H1 (cell line): ENCODE results near the gene TBX6. TPM values are rescaled to one million over a fixed set of nuclear protein-coding genes. Genes with fewer than 3 reads are reported as not detected.
"Not testable (repeated sequence)": the region's sequence is repeated elsewhere in the genome, so short reads cannot be mapped to it uniquely, and the experiment has no call there.

ENCODE experiments used
- CTCF ChIA-PET: fragments of 300-600 bp; sonication (Branson Sonifier 250); formaldehyde crosslinking; loops from one replicate; lab custom pipeline; 2021; ENCODE audit not compliant: partially characterized antibody; lab: Charles Lee
- POLR2A ChIA-PET: fragments of 300-600 bp; sonication (Branson Sonifier 250); formaldehyde crosslinking; loops from one replicate; lab custom pipeline; 2021; ENCODE audit warnings: inconsistent platforms; ENCODE audit not compliant: partially characterized antibody; lab: Charles Lee
- DNase-seq, 2 experiments: peaks; one replicate each; pipeline versions ENCODE4 v3.0.0 to v3.0.0-alpha.2; 2010 to 2022; ENCODE audit warnings: low spot score in 2 of 2, low read depth in 1 of 2, mixed read lengths in 1 of 2
- FAIRE-seq: peaks from 2 replicates; lab custom pipeline; 2011; peaks lifted over from hg19 to GRCh38; lab: Jason Lieb, UNC
- H2AFZ ChIP-seq: 2 replicates; pipeline ENCODE4 v1.8.1; 2012; ENCODE audit warnings: low read length, inconsistent platforms
- H2AK5ac ChIP-seq: 2 replicates; pipeline ENCODE4 v1.6.1; 2013; ENCODE audit warnings: low read depth, low read length
- H2BK120ac ChIP-seq: replicated peaks from 2 replicates; pipeline ENCODE3; 2013; ENCODE audit warnings: low read depth, low read length, inconsistent platforms
- H2BK12ac ChIP-seq: 2 replicates; pipeline ENCODE4 v1.6.1; 2013; ENCODE audit warnings: low read depth, low read length
- H2BK15ac ChIP-seq: 2 replicates; pipeline ENCODE4 v1.6.1; 2013; ENCODE audit warnings: low read length
- H2BK20ac ChIP-seq: 2 replicates; pipeline ENCODE4 v1.6.1; 2013; ENCODE audit warnings: low read length
- H2BK5ac ChIP-seq: 2 replicates; pipeline ENCODE4 v1.6.1; 2013; ENCODE audit warnings: low read depth, low read length
- H3K14ac ChIP-seq: 2 replicates; pipeline ENCODE4 v1.6.1; 2013; ENCODE audit warnings: inconsistent platforms; ENCODE audit not compliant: insufficient read length
- H3K18ac ChIP-seq: 2 replicates; pipeline ENCODE4 v1.6.1; 2013; ENCODE audit warnings: low read length; ENCODE audit errors: extremely low read depth
- H3K23ac ChIP-seq: 2 replicates; pipeline ENCODE4 v1.6.1; 2013; ENCODE audit warnings: inconsistent platforms; ENCODE audit not compliant: insufficient read length
- H3K23me2 ChIP-seq: 2 replicates; pipeline ENCODE4 v1.6.1; 2013; ENCODE audit warnings: low read depth, low read length
- H3K27ac ChIP-seq: 2 replicates; pipeline ENCODE4 v1.6.1; 2011; ENCODE audit warnings: low read depth, low read length, inconsistent platforms
- H3K27me3 ChIP-seq, 4 experiments: replicated peaks in 1 of 4; 1 replicate in 1 of 4; 2 replicates in 3 of 4; pipeline versions ENCODE4 v1.6.1 to v1.8.1; 2011 to 2013; ENCODE audit warnings: low read length in 3 of 4, mild to moderate bottlenecking in 3 of 4, inconsistent platforms in 2 of 4, mixed read lengths in 2 of 4, moderate library complexity in 1 of 4; ENCODE audit not compliant: control insufficient read depth in 3 of 4, insufficient read depth in 3 of 4; ENCODE audit errors: extremely low read depth in 1 of 4
- H3K36me3 ChIP-seq, 4 experiments: 2 replicates each; pipeline versions ENCODE4 v1.6.1 to v1.8.1; 2011 to 2013; ENCODE audit warnings: mild to moderate bottlenecking in 4 of 4, low read length in 3 of 4, moderate library complexity in 2 of 4, control low read depth in 1 of 4, inconsistent platforms in 1 of 4; ENCODE audit not compliant: insufficient read depth in 4 of 4, control insufficient read depth in 2 of 4
- H3K4ac ChIP-seq: replicated peaks from 2 replicates; pipeline ENCODE3; 2013; ENCODE audit warnings: low read length, low read depth, mixed read lengths, inconsistent platforms; ENCODE audit not compliant: insufficient read length
- H3K4me1 ChIP-seq, 4 experiments: replicated peaks in 1 of 4; 1 replicate in 1 of 4; 2 replicates in 3 of 4; pipeline versions ENCODE4 v1.6.1 to v1.8.1; 2011 to 2013; ENCODE audit warnings: low read length in 3 of 4, inconsistent platforms in 2 of 4, mixed read lengths in 1 of 4; ENCODE audit not compliant: insufficient read depth in 4 of 4, control insufficient read depth in 3 of 4
- H3K4me2 ChIP-seq, 2 experiments: 2 replicates each; pipeline versions ENCODE4 v1.6.1 to v1.8.1; 2011 to 2013; ENCODE audit warnings: low read depth in 2 of 2, low read length in 2 of 2, control low read depth in 1 of 2, inconsistent platforms in 1 of 2, mild to moderate bottlenecking in 1 of 2; ENCODE audit not compliant: insufficient read depth in 1 of 2
- H3K4me3 ChIP-seq, 4 experiments: fragments of 200-600, 300-600 bp in 1 of 4; sonication (generic), shearing (Covaris generic), sonication (Bioruptor Twin) in 1 of 4; 2 replicates each; pipeline versions ENCODE4 v1.5.1 to v1.8.1; 2011 to 2016; ENCODE audit warnings: low read length in 4 of 4, low read depth in 3 of 4, control low read depth in 2 of 4, inconsistent platforms in 2 of 4, mild to moderate bottlenecking in 2 of 4, mixed read lengths in 1 of 4, moderate library complexity in 1 of 4; ENCODE audit not compliant: insufficient read depth in 2 of 4; ENCODE audit errors: extremely low read depth in 1 of 4
- H3K56ac ChIP-seq: replicated peaks from 2 replicates; pipeline ENCODE3; 2013; ENCODE audit warnings: low read depth, mild to moderate bottlenecking, mixed read lengths, low read length, inconsistent platforms; ENCODE audit not compliant: insufficient read length
- H3K79me1 ChIP-seq: 2 replicates; pipeline ENCODE4 v1.6.1; 2013; ENCODE audit warnings: low read depth, low read length, control low read depth
- H3K79me2 ChIP-seq, 2 experiments: 2 replicates each; pipeline versions ENCODE4 v1.6.1 to v1.8.1; 2012 to 2013; ENCODE audit warnings: low read length in 2 of 2, mild to moderate bottlenecking in 2 of 2, inconsistent platforms in 1 of 2; ENCODE audit not compliant: insufficient read depth in 2 of 2, control insufficient read depth in 1 of 2
- H3K9ac ChIP-seq, 4 experiments: replicated peaks in 1 of 4; 1 replicate in 1 of 4; 2 replicates in 3 of 4; pipeline versions ENCODE4 v1.6.1 to v1.8.1; 2011 to 2013; ENCODE audit warnings: low read depth in 3 of 4, low read length in 3 of 4, control low read depth in 2 of 4, mild to moderate bottlenecking in 2 of 4, moderate library complexity in 2 of 4, inconsistent platforms in 1 of 4; ENCODE audit errors: extremely low read depth in 1 of 4
- H3K9me3 ChIP-seq, 2 experiments: 2 replicates each; pipeline versions ENCODE4 v1.6.1 to v1.8.1; 2012 to 2013; ENCODE audit warnings: mild to moderate bottlenecking in 2 of 2, moderate library complexity in 2 of 2, control low read depth in 1 of 2, inconsistent platforms in 1 of 2, low read depth in 1 of 2, low read length in 1 of 2, mixed read lengths in 1 of 2; ENCODE audit not compliant: insufficient read depth in 2 of 2
- H4K20me1 ChIP-seq, 2 experiments: replicated peaks in 1 of 2; 2 replicates each; pipeline versions ENCODE3 to v1.8.1; 2011 to 2013; ENCODE audit warnings: inconsistent platforms in 2 of 2, low read length in 2 of 2, mild to moderate bottlenecking in 1 of 2; ENCODE audit not compliant: insufficient read depth in 2 of 2, control insufficient read depth in 1 of 2
- H4K5ac ChIP-seq: 2 replicates; pipeline ENCODE4 v1.6.1; 2013; ENCODE audit warnings: low read length, low read depth, mixed read lengths, inconsistent platforms; ENCODE audit not compliant: insufficient read length
- H4K8ac ChIP-seq: 2 replicates; pipeline ENCODE4 v1.8.0; 2013; ENCODE audit warnings: mild to moderate bottlenecking, moderate library complexity, low read length, inconsistent platforms; ENCODE audit not compliant: insufficient read depth; ENCODE audit errors: extremely low read depth
- H4K91ac ChIP-seq: replicated peaks from 2 replicates; pipeline ENCODE3; 2013; ENCODE audit warnings: low read length, mixed read lengths, inconsistent platforms; ENCODE audit not compliant: insufficient read length
- WGBS, 2 experiments: shearing (Covaris generic) in 1 of 2; methylation state at CpG; one replicate each; pipeline versions ENCODE4 v1.1.6 to v1.1.7; 2013 to 2015; ENCODE audit warnings: low lambda C conversion rate in 2 of 2, mixed read lengths in 2 of 2, inconsistent platforms in 1 of 2, low coverage in 1 of 2, missing lambda C conversion rate in 1 of 2; ENCODE audit not compliant: insufficient replicate concordance in 2 of 2, insufficient coverage in 1 of 2, insufficient read length in 1 of 2; ENCODE audit errors: extremely low coverage in 1 of 2, missing lambda C conversion rate in 1 of 2; 5-methylcytosine and 5-hydroxymethylcytosine counted together
- polyA plus RNA-seq, 7 experiments: library from polyadenylated mRNA; depleted of rRNA in 3 of 7; stranded (reverse) in 5 of 7; unstranded in 2 of 7; fragments of >200 nt in 5 of 7; fragments of 200-250 nt in 2 of 7; gene quantifications; 1 replicate in 5 of 7; 2 replicates in 1 of 7; 4 replicates in 1 of 7; pipeline versions ENCODE4 v1.2.1 to v1.2.3, GENCODE V29; 2011 to 2013; ENCODE audit warnings: missing spikeins in 2 of 7, mixed read lengths in 2 of 7
- total RNA-seq: library from RNA; stranded (reverse); fragmentation: NEBNext Ultra II Directional; extraction: Animal tissue kit (Norgen Biotek cat#: 25700); gene quantifications from 2 replicates; pipeline ENCODE4 v1.2.1, GENCODE V29; 2021

Gene TBX6
- total and polyA plus RNA-seq, 2 of the 8 experiments (the other 6 are each of a cell fraction or from before 2014, with no cell fraction given), result 2.2 to 2.8 TPM

- not testable (repeated sequence) for H4K91ac ChIP-seq, H3K9ac ChIP-seq, H3K36me3 ChIP-seq, H3K23ac ChIP-seq, H2BK120ac ChIP-seq, H3K18ac ChIP-seq, H3K14ac ChIP-seq, H3K23me2 ChIP-seq, H3K79me2 ChIP-seq, H3K4me3 ChIP-seq, DNase-seq, H3K4ac ChIP-seq, H3K79me1 ChIP-seq, H3K56ac ChIP-seq, H4K20me1 ChIP-seq, H3K27me3 ChIP-seq, H2AFZ ChIP-seq, H3K27ac ChIP-seq, H2BK15ac ChIP-seq, H4K8ac ChIP-seq, H3K4me2 ChIP-seq, H2AK5ac ChIP-seq, FAIRE-seq, H3K4me1 ChIP-seq, H3K9me3 ChIP-seq, H2BK20ac ChIP-seq, H4K5ac ChIP-seq, H2BK12ac ChIP-seq, H2BK5ac ChIP-seq
- WGBS, 2 experiments, result 94% methylated on average over 9 of the region's 9 CpGs; no CpG with 5 or more reads in 1 of the 2 experiments
- CTCF ChIA-PET, result interaction anchor here (0.6 to 4.2 kb wide), 4 partner anchors 13 to 571 kb away, joined by 3 to 30 read pairs (median 3); partner anchors contain the start of gene GDPD3
- POLR2A ChIA-PET, result interaction anchor here (1.1 kb wide), 1 partner anchor 10 kb away, joined by 4 read pairs; no protein-coding TSS in a partner anchor
Observed at GRCh38 chr16:30125690-30126089, 34.0 kb upstream of the TBX6 start.
